Endodermal cell (in vitro differentiated cells): Measurements from ENCODE around the gene AP2A1. TPM values are rescaled to one million over a fixed set of nuclear protein-coding genes. Genes with fewer than 3 reads are reported as not detected.

Source experiments
- DNase-seq: peaks from one replicate; pipeline ENCODE4 v3.0.0-alpha.2; 2017
- H3K27ac ChIP-seq: 2 replicates; pipeline ENCODE4 v1.5.1; 2013; ENCODE audit warnings: mild to moderate bottlenecking, low read depth, low read length, moderate library complexity
- H3K27me3 ChIP-seq: 2 replicates; pipeline ENCODE4 v1.6.1; 2013; ENCODE audit warnings: mild to moderate bottlenecking, low read length, moderate library complexity; ENCODE audit not compliant: insufficient read depth, control insufficient read depth, poor library complexity, severe bottlenecking
- H3K36me3 ChIP-seq: 2 replicates; pipeline ENCODE4 v1.7.0; 2013; ENCODE audit warnings: mild to moderate bottlenecking, low read length, moderate library complexity; ENCODE audit not compliant: control insufficient read depth, insufficient read depth
- H3K4me1 ChIP-seq: one replicate; pipeline ENCODE4 v1.7.0; 2013; ENCODE audit warnings: low read length; ENCODE audit not compliant: control insufficient read depth, insufficient read depth
- H3K4me3 ChIP-seq: 2 replicates; pipeline ENCODE4 v1.5.1; 2013; ENCODE audit warnings: mild to moderate bottlenecking, low read length, moderate library complexity
- H3K9ac ChIP-seq: 2 replicates; pipeline ENCODE4 v1.6.1; 2013; ENCODE audit warnings: mild to moderate bottlenecking, low read length, moderate library complexity; ENCODE audit not compliant: poor library complexity, severe bottlenecking; ENCODE audit errors: extremely low read depth
- H3K9me3 ChIP-seq: 2 replicates; pipeline ENCODE4 v1.6.1; 2013; ENCODE audit warnings: mild to moderate bottlenecking, low read length, moderate library complexity; ENCODE audit not compliant: control insufficient read depth
- H3K27ac Mint-ChIP-seq: 2 replicates; pipeline ENCODE4 v1.8.0; 2020; ENCODE audit warnings: mixed read lengths
- H3K27me3 Mint-ChIP-seq: 2 replicates; pipeline ENCODE4 v1.8.0; 2021; ENCODE audit warnings: mild to moderate bottlenecking, mixed read lengths; ENCODE audit not compliant: insufficient read depth
- H3K36me3 Mint-ChIP-seq: 2 replicates; pipeline ENCODE4 v1.8.0; 2020; ENCODE audit warnings: low read depth, mixed read lengths
- H3K4me1 Mint-ChIP-seq: 2 replicates; pipeline ENCODE4 v1.8.0; 2020; ENCODE audit warnings: mixed read lengths
- H3K4me3 Mint-ChIP-seq: 2 replicates; pipeline ENCODE4 v1.8.0; 2020; ENCODE audit warnings: mild to moderate bottlenecking, moderate library complexity, mixed read lengths
- H3K9me3 Mint-ChIP-seq: 2 replicates; pipeline ENCODE4 v1.8.0; 2020; ENCODE audit warnings: mild to moderate bottlenecking, mixed read lengths
- WGBS, 2 experiments: methylation state at CpG; one replicate each; pipeline versions ENCODE4 v1.1.5 to v1.1.7; 2013; ENCODE audit warnings: missing lambda C conversion rate in 2 of 2, mixed read lengths in 1 of 2; ENCODE audit not compliant: insufficient coverage in 1 of 2, insufficient read length in 1 of 2; 5-methylcytosine and 5-hydroxymethylcytosine counted together
- total RNA-seq, 2 donors: library from RNA; stranded (reverse); fragmentation: NEBNext Ultra II Directional in 1 of 2; extraction: Animal tissue kit (Norgen Biotek cat#: 25700) in 1 of 2; gene quantifications; 2 replicates in 1 of 2; 3 replicates in 1 of 2; pipeline ENCODE4 v1.2.1, GENCODE V29; 2021
- TF ChIP-seq, protein P1 (sequence below): fragments of 200-600 bp; sonication (generic); conservative IDR thresholded peaks from 2 replicates; pipeline ENCODE4 v1.5.0; 2021; ENCODE audit warnings: antibody characterized with exemption, mild to moderate bottlenecking

AP2A1 gene
- total RNA-seq, 2 donors from 2014 or later, result 100 to 110 TPM

DNA sequence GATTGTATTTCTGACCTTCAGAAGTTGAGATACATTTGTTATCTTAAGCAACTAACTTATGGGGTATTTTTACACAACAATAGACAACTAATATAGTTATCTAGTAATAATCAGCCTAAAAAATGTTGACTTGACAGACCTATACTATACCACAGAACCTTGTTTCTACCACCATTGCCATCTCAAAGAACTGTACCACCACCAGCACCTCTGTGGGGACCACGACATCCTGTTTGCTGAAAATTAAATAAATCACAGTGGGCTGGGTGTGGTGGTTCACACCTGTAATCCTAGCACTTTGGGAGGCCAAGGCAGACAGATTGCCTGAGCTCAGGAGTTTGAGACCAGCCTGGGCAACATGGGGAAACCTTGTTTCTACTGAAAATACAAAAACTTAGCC is 27.7 kb upstream of the AP2A1 start:
- TF ChIP-seq, protein P1, sequence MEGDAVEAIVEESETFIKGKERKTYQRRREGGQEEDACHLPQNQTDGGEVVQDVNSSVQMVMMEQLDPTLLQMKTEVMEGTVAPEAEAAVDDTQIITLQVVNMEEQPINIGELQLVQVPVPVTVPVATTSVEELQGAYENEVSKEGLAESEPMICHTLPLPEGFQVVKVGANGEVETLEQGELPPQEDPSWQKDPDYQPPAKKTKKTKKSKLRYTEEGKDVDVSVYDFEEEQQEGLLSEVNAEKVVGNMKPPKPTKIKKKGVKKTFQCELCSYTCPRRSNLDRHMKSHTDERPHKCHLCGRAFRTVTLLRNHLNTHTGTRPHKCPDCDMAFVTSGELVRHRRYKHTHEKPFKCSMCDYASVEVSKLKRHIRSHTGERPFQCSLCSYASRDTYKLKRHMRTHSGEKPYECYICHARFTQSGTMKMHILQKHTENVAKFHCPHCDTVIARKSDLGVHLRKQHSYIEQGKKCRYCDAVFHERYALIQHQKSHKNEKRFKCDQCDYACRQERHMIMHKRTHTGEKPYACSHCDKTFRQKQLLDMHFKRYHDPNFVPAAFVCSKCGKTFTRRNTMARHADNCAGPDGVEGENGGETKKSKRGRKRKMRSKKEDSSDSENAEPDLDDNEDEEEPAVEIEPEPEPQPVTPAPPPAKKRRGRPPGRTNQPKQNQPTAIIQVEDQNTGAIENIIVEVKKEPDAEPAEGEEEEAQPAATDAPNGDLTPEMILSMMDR, result no peak
- Mint-ChIP-seq H3K36me3 (no peaks in the 10 kb centered on the region), H3K4me1 (no peaks in the 10 kb centered on the region), H3K27ac (no peak overlapping the region), H3K4me3 (no peak overlapping the region), H3K27me3 (no peaks in the 10 kb centered on the region), H3K9me3 (no peaks in the 10 kb centered on the region)
- DNase-seq, result no peak
- no peak overlapping the region for H3K4me3 ChIP-seq
- no peaks in the 10 kb centered on the region for H3K36me3 ChIP-seq
- 92% methylated on average over 1 of the region's 1 CpG; no CpG with 5 or more reads in 1 of the 2 experiments for WGBS, 2 experiments
- H3K4me1 ChIP-seq, result no peaks in the 10 kb centered on the region
- no peaks in the 10 kb centered on the region for H3K27me3 ChIP-seq
- H3K27ac ChIP-seq, result no peak overlapping the region
- H3K9me3 ChIP-seq, result no peaks in the 10 kb centered on the region
- no peak overlapping the region for H3K9ac ChIP-seq

DNA sequence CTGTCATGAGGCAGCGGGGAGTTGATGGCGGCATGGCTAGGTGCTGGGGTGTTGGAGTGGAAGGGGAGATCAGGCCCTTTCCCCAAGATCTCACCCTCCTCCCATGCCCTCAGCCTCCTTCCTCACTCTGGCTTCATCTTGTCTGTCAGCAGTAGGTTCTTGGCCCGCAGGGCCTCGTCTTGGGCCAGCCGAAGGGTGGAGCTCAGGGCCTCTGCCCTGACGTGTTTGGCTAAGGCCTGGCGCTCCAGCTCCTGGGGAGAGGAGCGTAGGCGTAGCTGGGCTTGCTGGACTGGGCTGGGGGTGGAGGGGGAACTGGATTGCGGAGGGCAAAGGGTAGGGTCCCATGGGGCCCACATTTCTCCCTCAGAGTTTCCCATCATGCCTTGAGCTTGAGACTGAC is 26.9 kb upstream of the AP2A1 start:
- H3K4me3 Mint-ChIP-seq, result no peak overlapping the region
- no peak for DNase-seq
- Histone ChIP-seq H3K27ac (no peak overlapping the region), H3K9me3 (no peaks in the 10 kb centered on the region), H3K9ac (no peak overlapping the region), H3K27me3 (no peaks in the 10 kb centered on the region), H3K4me3 (no peak overlapping the region), H3K4me1 (no peaks in the 10 kb centered on the region), H3K36me3 (no peaks in the 10 kb centered on the region)
- TF ChIP-seq, protein P1, result no peak
- no peak overlapping the region for H3K27ac Mint-ChIP-seq
- no peaks in the 10 kb centered on the region for H3K27me3 Mint-ChIP-seq
- WGBS, 2 experiments, result 98 to 100% methylated on average over 3 to 10 of the region's 10 CpGs
- no peaks in the 10 kb centered on the region for H3K9me3 Mint-ChIP-seq
- H3K4me1 Mint-ChIP-seq, result no peaks in the 10 kb centered on the region
- no peaks in the 10 kb centered on the region for H3K36me3 Mint-ChIP-seq

DNA sequence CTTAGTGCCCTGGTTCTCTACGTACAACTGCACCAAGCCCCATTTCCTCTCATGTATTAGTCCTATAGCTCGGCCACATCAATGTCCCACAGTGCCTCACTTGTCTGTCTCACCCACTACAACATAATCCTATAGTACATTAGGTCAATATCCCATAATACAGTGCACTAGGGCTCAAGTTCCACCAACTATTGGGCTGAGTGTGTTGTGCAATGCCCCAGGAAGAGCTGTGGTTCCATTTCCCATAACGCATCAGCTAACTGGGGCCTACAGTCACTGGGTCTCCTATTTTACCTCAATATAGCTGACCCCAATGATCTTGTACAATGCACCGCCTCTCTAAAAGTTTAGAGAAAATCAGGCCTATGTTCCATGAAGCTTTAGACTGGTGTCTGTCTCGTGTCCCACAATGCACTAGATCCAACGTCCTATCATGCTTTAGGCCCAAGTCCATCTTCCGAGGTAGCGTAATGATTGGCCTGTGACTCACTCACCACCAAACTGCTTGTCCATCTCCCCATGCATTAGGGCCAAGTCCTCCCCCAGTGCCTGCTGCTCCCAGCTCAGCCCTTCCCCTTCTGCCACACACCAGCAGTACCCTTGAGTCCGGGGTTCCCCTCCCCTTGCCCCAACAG is 25.5 kb upstream of the AP2A1 start:
- no peak overlapping the region for H3K27ac Mint-ChIP-seq
- H3K9me3 Mint-ChIP-seq, result peaks cover 7% of the 10 kb centered on the region
- H3K4me1 Mint-ChIP-seq, result no peaks in the 10 kb centered on the region
- Histone ChIP-seq H3K27me3 (no peaks in the 10 kb centered on the region), H3K27ac (no peak overlapping the region), H3K9me3 (no peaks in the 10 kb centered on the region), H3K4me1 (no peaks in the 10 kb centered on the region), H3K36me3 (no peaks in the 10 kb centered on the region), H3K4me3 (no peak overlapping the region), H3K9ac (no peak overlapping the region)
- peaks cover 2% of the 10 kb centered on the region for H3K27me3 Mint-ChIP-seq
- WGBS, 2 experiments, result 93 to 95% methylated on average over 8 to 9 of the region's 9 CpGs
- H3K36me3 Mint-ChIP-seq, result no peaks in the 10 kb centered on the region
- no peak overlapping the region for H3K4me3 Mint-ChIP-seq
- no peak for DNase-seq
- TF ChIP-seq, protein P1, result no peak
